ENCODE results near the gene NOX5. TPM values are rescaled to one million over a fixed set of nuclear protein-coding genes. Genes with fewer than 3 reads are reported as not detected.

NOX5 gene
- total RNA-seq, 1 donor from 2014 or later: 0.09 TPM

- Histone ChIP-seq H3K27ac (ENCODE audit: low read depth, low read length) (no peak overlapping the region), H3K9ac (ENCODE audit: low read length) (no peak overlapping the region), H3K27me3 (ENCODE audit: insufficient read depth, low read length) (peaks cover 34% of the 10 kb centered on the region), H3K4me1 (ENCODE audit: insufficient read depth, low read length) (no peaks in the 10 kb centered on the region), H3K4me3 (ENCODE audit: insufficient read depth, low read depth, low read length) (no peak overlapping the region), H3K79me2 (ENCODE audit: insufficient read depth, low read length) (no peaks in the 10 kb centered on the region), H3K9me3 (ENCODE audit: insufficient read depth, low read depth, low read length) (peaks cover 3% of the 10 kb centered on the region), H4K20me1 (ENCODE audit: insufficient read depth, low read length) (no peaks in the 10 kb centered on the region), H2AFZ (ENCODE audit: low read depth, low read length) (no peak overlapping the region), H3K36me3 (ENCODE audit: insufficient read depth, low read length) (no peaks in the 10 kb centered on the region), H3K4me2 (ENCODE audit: low read length) (no peak overlapping the region)
- DNase-seq (ENCODE audit: low read depth) (no peak), FAIRE-seq (no peak)
- Mint-ChIP-seq H3K9me3 (ENCODE audit: unreplicated experiment) (peaks cover 5% of the 10 kb centered on the region), H3K4me1 (ENCODE audit: low read depth, unreplicated experiment) (no peaks in the 10 kb centered on the region), H3K36me3 (ENCODE audit: low read depth, unreplicated experiment) (no peaks in the 10 kb centered on the region), H3K27me3 (ENCODE audit: low read depth, unreplicated experiment) (peaks cover 44% of the 10 kb centered on the region), H3K4me3 (ENCODE audit: unreplicated experiment) (no peak overlapping the region), H3K27ac (ENCODE audit: unreplicated experiment) (no peak overlapping the region)
- TF ChIP-seq CTCF (IDR thresholded peaks at IDR 0.05; ENCODE audit: insufficient read depth, low read depth, low read length) (no peak), EZH2 (IDR thresholded peaks at IDR 0.05; ENCODE audit: insufficient read depth, low read length) (no peak)
These were observed 86.3 kb downstream of the NOX5 start for GRCh38 chr15:69100821-69101220.

GRCh38 chr15:69104050-69104750, 89.7 kb downstream of the NOX5 start:
- H4K20me1 ChIP-seq (ENCODE audit: insufficient read depth, low read length): no peaks in the 10 kb centered on the region
- no peaks in the 10 kb centered on the region for H3K36me3 ChIP-seq (ENCODE audit: insufficient read depth, low read length)
- no peak overlapping the region for H3K27ac ChIP-seq (ENCODE audit: low read depth, low read length)
- DNase-seq (ENCODE audit: low read depth) (no peak), FAIRE-seq (no peak)
- H3K9me3 Mint-ChIP-seq (ENCODE audit: unreplicated experiment): peaks cover 3% of the 10 kb centered on the region
- no peak overlapping the region for H3K27ac Mint-ChIP-seq (ENCODE audit: unreplicated experiment)
- H2AFZ ChIP-seq (ENCODE audit: low read depth, low read length): no peak overlapping the region
- no peaks in the 10 kb centered on the region for H3K79me2 ChIP-seq (ENCODE audit: insufficient read depth, low read length)
- H3K4me3 Mint-ChIP-seq (ENCODE audit: unreplicated experiment): no peak overlapping the region
- H3K27me3 ChIP-seq (ENCODE audit: insufficient read depth, low read length): peaks cover 46% of the 10 kb centered on the region
- no peak overlapping the region for H3K4me3 ChIP-seq (ENCODE audit: insufficient read depth, low read depth, low read length)
- H3K27me3 Mint-ChIP-seq (ENCODE audit: low read depth, unreplicated experiment): peaks cover 33% of the 10 kb centered on the region
- TF ChIP-seq EZH2 (IDR thresholded peaks at IDR 0.05; ENCODE audit: insufficient read depth, low read length): no peak
- TF ChIP-seq CTCF (IDR thresholded peaks at IDR 0.05; ENCODE audit: insufficient read depth, low read depth, low read length): no peak
- no peaks in the 10 kb centered on the region for H3K36me3 Mint-ChIP-seq (ENCODE audit: low read depth, unreplicated experiment)
- H3K4me1 Mint-ChIP-seq (ENCODE audit: low read depth, unreplicated experiment): peaks cover 3% of the 10 kb centered on the region
- no peaks in the 10 kb centered on the region for H3K4me1 ChIP-seq (ENCODE audit: insufficient read depth, low read length)
- H3K9me3 ChIP-seq (ENCODE audit: insufficient read depth, low read depth, low read length): no peaks in the 10 kb centered on the region
- no peak overlapping the region for H3K9ac ChIP-seq (ENCODE audit: low read length)
- no peak overlapping the region for H3K4me2 ChIP-seq (ENCODE audit: low read length)

- Histone ChIP-seq H3K36me3 (ENCODE audit: insufficient read depth, low read length) (no peaks in the 10 kb centered on the region), H2AFZ (ENCODE audit: low read depth, low read length) (no peak overlapping the region), H3K4me2 (ENCODE audit: low read length) (no peak overlapping the region), H3K79me2 (ENCODE audit: insufficient read depth, low read length) (no peaks in the 10 kb centered on the region), H4K20me1 (ENCODE audit: insufficient read depth, low read length) (no peaks in the 10 kb centered on the region), H3K4me3 (ENCODE audit: insufficient read depth, low read depth, low read length) (no peak overlapping the region), H3K9ac (ENCODE audit: low read length) (no peak overlapping the region), H3K27me3 (ENCODE audit: insufficient read depth, low read length) (peaks cover 57% of the 10 kb centered on the region), H3K9me3 (ENCODE audit: insufficient read depth, low read depth, low read length) (no peaks in the 10 kb centered on the region), H3K4me1 (ENCODE audit: insufficient read depth, low read length) (no peaks in the 10 kb centered on the region), H3K27ac (ENCODE audit: low read depth, low read length) (no peak overlapping the region)
- no peak for DNase-seq (ENCODE audit: low read depth)
- H3K4me3 Mint-ChIP-seq (ENCODE audit: unreplicated experiment): no peak overlapping the region
- H3K9me3 Mint-ChIP-seq (ENCODE audit: unreplicated experiment): peaks cover 3% of the 10 kb centered on the region
- H3K27me3 Mint-ChIP-seq (ENCODE audit: low read depth, unreplicated experiment): peaks cover 34% of the 10 kb centered on the region
- no peak for FAIRE-seq
- H3K4me1 Mint-ChIP-seq (ENCODE audit: low read depth, unreplicated experiment): peaks cover 3% of the 10 kb centered on the region
- no peak for TF ChIP-seq EZH2 (IDR thresholded peaks at IDR 0.05; ENCODE audit: insufficient read depth, low read length)
- no peaks in the 10 kb centered on the region for H3K36me3 Mint-ChIP-seq (ENCODE audit: low read depth, unreplicated experiment)
- H3K27ac Mint-ChIP-seq (ENCODE audit: unreplicated experiment): no peak overlapping the region
These were observed 91.0 kb downstream of the NOX5 start for GRCh38 chr15:69105451-69105985.
